ENCODE data around the gene SNX18.

Gene SNX18

GRCh38 chr5:54537725-54538124 is 20.2 kb downstream of the SNX18 start:
- no peak for TF ChIP-seq CTCF (IDR thresholded peaks at IDR 0.05; ENCODE audit: control insufficient read depth, insufficient read depth, low read depth, low read length, missing control alignments)
- no peak for DNase-seq (ENCODE audit: low read depth)
- H3K4me3 ChIP-seq (ENCODE audit: control insufficient read depth, low read depth, low read length), result no peak overlapping the region

GRCh38 chr5:54538156-54538555 is 20.6 kb downstream of the SNX18 start:
- no peak for DNase-seq (ENCODE audit: low read depth)
- TF ChIP-seq CTCF (IDR thresholded peaks at IDR 0.05; ENCODE audit: control insufficient read depth, insufficient read depth, low read depth, low read length, missing control alignments), result no peak
- no peak overlapping the region for H3K4me3 ChIP-seq (ENCODE audit: control insufficient read depth, low read depth, low read length)

GRCh38 chr5:54539001-54539400 is 21.4 kb downstream of the SNX18 start:
- no peak for DNase-seq (ENCODE audit: low read depth)
- TF ChIP-seq CTCF (IDR thresholded peaks at IDR 0.05; ENCODE audit: control insufficient read depth, insufficient read depth, low read depth, low read length, missing control alignments), result no peak

GRCh38 chr5:54540286-54540685 is 22.7 kb downstream of the SNX18 start:
- DNase-seq (ENCODE audit: low read depth), result no peak
- no peak for TF ChIP-seq CTCF (IDR thresholded peaks at IDR 0.05; ENCODE audit: control insufficient read depth, insufficient read depth, low read depth, low read length, missing control alignments)

More at GRCh38 chr5:54539001-54539400, 21.4 kb downstream of the SNX18 start:
- H3K4me3 ChIP-seq (ENCODE audit: control insufficient read depth, low read depth, low read length), result no peak overlapping the region

GRCh38 chr5:54541823-54542783 is 24.5 kb downstream of the SNX18 start:
- no peak overlapping the region for H3K4me3 ChIP-seq (ENCODE audit: control insufficient read depth, low read depth, low read length)

More at GRCh38 chr5:54540286-54540685, 22.7 kb downstream of the SNX18 start:
- H3K4me3 ChIP-seq (ENCODE audit: control insufficient read depth, low read depth, low read length), result no peak overlapping the region

GRCh38 chr5:54544044-54544443 is 26.5 kb downstream of the SNX18 start:
- no peak overlapping the region for H3K4me3 ChIP-seq (ENCODE audit: control insufficient read depth, low read depth, low read length)
- DNase-seq (ENCODE audit: low read depth), result no peak
- TF ChIP-seq CTCF (IDR thresholded peaks at IDR 0.05; ENCODE audit: control insufficient read depth, insufficient read depth, low read depth, low read length, missing control alignments), result no peak

More at GRCh38 chr5:54541823-54542783, 24.5 kb downstream of the SNX18 start:
- no peak for DNase-seq (ENCODE audit: low read depth)
- TF ChIP-seq CTCF (IDR thresholded peaks at IDR 0.05; ENCODE audit: control insufficient read depth, insufficient read depth, low read depth, low read length, missing control alignments), result no peak
